Body of pancreas (tissue), 4 donors: ENCODE results near the gene TOR4A.
A peak's percentile ranks its signal among the peaks of the same experiment; 100 is the strongest.

Experiments used
- CTCF ChIP-seq, 7 experiments: fragments of 450-650 bp in 4 of 7; fragments of 200-600 bp in 3 of 7; sonication (generic) in 3 of 7; IDR thresholded peaks; one replicate each; pipeline ENCODE4 v1.5.1; 2016 to 2019; ENCODE audit warnings: antibody characterized with exemption in 7 of 7
- POLR2A ChIP-seq, 3 donors: fragments of 450-650 bp; IDR thresholded peaks; one replicate each; pipeline ENCODE4 v1.6.1; 2016; ENCODE audit warnings: antibody characterized with exemption in 3 of 3, mild to moderate bottlenecking in 2 of 3

- TF ChIP-seq POLR2A (IDR thresholded peaks at IDR 0.05) (no peak), CTCF (IDR thresholded peaks at IDR 0.05) (peak in 2 of 7 experiments; percentile 11 to 17)
Observed at GRCh38 chr9:137280474-137281344, 3.2 kb downstream of the TOR4A start.
